ENCODE data around the gene DLX1. TPM values are rescaled to one million over a fixed set of nuclear protein-coding genes. Genes with fewer than 3 reads are reported as not detected.

Gene DLX1
- total and polyA plus RNA-seq, 4 donors, result not detected

- Histone ChIP-seq H3K27me3 (ENCODE audit: control insufficient read depth in 4 of 4, insufficient read depth in 4 of 4, low read length in 3 of 4) (peaks cover 0 to 71% (median 35%) of the 10 kb centered on the region in 4 donors), H3K9ac (ENCODE audit: low read depth in 1 of 2, low read length in 2 of 2) (no peak overlapping the region), H3K4me1 (ENCODE audit: control insufficient read depth in 4 of 4, insufficient read depth in 4 of 4, low read length in 3 of 4) (peaks cover 11 to 45% (median 20%) of the 10 kb centered on the region in 4 donors), H3K36me3 (ENCODE audit: control insufficient read depth in 4 of 4, insufficient read depth in 3 of 4, low read depth in 1 of 4, low read length in 3 of 4) (no peaks in the 10 kb centered on the region), H3K9me3 (ENCODE audit: control insufficient read depth in 4 of 4, low read length in 3 of 4) (peaks cover 0 to 4% (median 0%) of the 10 kb centered on the region in 4 donors), H3K27ac (ENCODE audit: low read depth in 1 of 2, low read length in 2 of 2) (no peak overlapping the region), H3K4me3 (ENCODE audit: low read depth in 1 of 3, low read length in 3 of 3) (no peak overlapping the region)
- no peak for TF ChIP-seq MAX (IDR thresholded peaks at IDR 0.05)
- TF ChIP-seq JUND (IDR thresholded peaks at IDR 0.05), result no peak
- TF ChIP-seq TAF1 (conservative IDR thresholded peaks at IDR 0.05), result no peak
- TF ChIP-seq CTCF (IDR thresholded peaks at IDR 0.05; ENCODE audit: low read depth, low read length, missing input control), result no peak
- no peak for TF ChIP-seq GABPA (IDR thresholded peaks at IDR 0.05 in 1 of 2, conservative IDR thresholded peaks at IDR 0.05 in 1 of 2)
- no peak for TF ChIP-seq ATF3 (IDR thresholded peaks at IDR 0.05)
- no peak for TF ChIP-seq RXRA (IDR thresholded peaks at IDR 0.05)
- no peak for TF ChIP-seq RAD21 (IDR thresholded peaks at IDR 0.05)
- TF ChIP-seq HNF4G (IDR thresholded peaks at IDR 0.05), result no peak
- TF ChIP-seq EGR1 (IDR thresholded peaks at IDR 0.05; ENCODE audit: low read depth in 2 of 2), result no peak
- no peak for TF ChIP-seq YY1 (IDR thresholded peaks at IDR 0.05)
- TF ChIP-seq NR2F2 (IDR thresholded peaks at IDR 0.05), result no peak
- TF ChIP-seq SP1 (IDR thresholded peaks at IDR 0.05), result no peak
- TF ChIP-seq FOXA1 (IDR thresholded peaks at IDR 0.05), result no peak
- TF ChIP-seq ZBTB33 (IDR thresholded peaks at IDR 0.05), result no peak
- TF ChIP-seq FOXA2 (IDR thresholded peaks at IDR 0.05), result no peak
- DNase-seq (ENCODE audit: low spot score), result no peak
- WGBS, result 8% methylated on average over 23 of the region's 23 CpGs
Observed at GRCh38 chr2:172087780-172088244, 2.5 kb downstream of the DLX1 start.

- TF ChIP-seq RXRA (IDR thresholded peaks at IDR 0.05) (no peak), ATF3 (IDR thresholded peaks at IDR 0.05) (no peak), REST (IDR thresholded peaks at IDR 0.05) (no peak), FOXA2 (IDR thresholded peaks at IDR 0.05) (no peak), HNF4A (conservative IDR thresholded peaks at IDR 0.05) (no peak), YY1 (IDR thresholded peaks at IDR 0.05) (no peak), SP1 (IDR thresholded peaks at IDR 0.05) (no peak), MAX (IDR thresholded peaks at IDR 0.05) (no peak), TAF1 (conservative IDR thresholded peaks at IDR 0.05) (no peak), HNF4G (IDR thresholded peaks at IDR 0.05) (no peak)
- no peak overlapping the region for H3K9ac ChIP-seq (ENCODE audit: low read depth in 1 of 2, low read length in 2 of 2)
- H3K4me3 ChIP-seq (ENCODE audit: low read depth in 1 of 3, low read length in 3 of 3), result no peak overlapping the region
- H3K9me3 ChIP-seq (ENCODE audit: control insufficient read depth in 4 of 4, low read length in 3 of 4), result peaks cover 0 to 4% (median 0%) of the 10 kb centered on the region in 4 donors
- WGBS, result 9% methylated on average over 37 of the region's 37 CpGs
- peaks cover 0 to 74% (median 35%) of the 10 kb centered on the region in 4 donors for H3K27me3 ChIP-seq (ENCODE audit: control insufficient read depth in 4 of 4, insufficient read depth in 4 of 4, low read length in 3 of 4)
- H3K36me3 ChIP-seq (ENCODE audit: control insufficient read depth in 4 of 4, insufficient read depth in 3 of 4, low read depth in 1 of 4, low read length in 3 of 4), result no peaks in the 10 kb centered on the region
- peaks cover 11 to 41% (median 18%) of the 10 kb centered on the region in 4 donors for H3K4me1 ChIP-seq (ENCODE audit: control insufficient read depth in 4 of 4, insufficient read depth in 4 of 4, low read length in 3 of 4)
- no peak overlapping the region for H3K27ac ChIP-seq (ENCODE audit: low read depth in 1 of 2, low read length in 2 of 2)
- no peak for DNase-seq (ENCODE audit: low spot score)
Observed at GRCh38 chr2:172088245-172089004, 3.1 kb downstream of the DLX1 start.
